Central memory CD8-positive, alpha-beta T cell (primary cell): ENCODE results near the gene CREG1.

Experiments
- ATAC-seq: fragments of 150-1000 bp; cut with Tn5 transposase; replicated peaks from 2 replicates; pipeline ENCODE4 v1.10.0; 2022; ENCODE audit warnings: mild to moderate bottlenecking, moderate FRiP score, moderate number of reproducible peaks; ENCODE audit not compliant: poor library complexity, severe bottlenecking; ENCODE audit errors: extremely low read depth
- DNase-seq, 2 donors: peaks; one replicate each; pipeline ENCODE4 v3.0.0; 2021; ENCODE audit warnings: low spot score in 2 of 2
- H3K27ac Mint-ChIP-seq: one replicate; pipeline ENCODE4 v1.8.0; 2022; ENCODE audit warnings: low read depth, mild to moderate bottlenecking, moderate library complexity, mixed read lengths
- H3K27me3 Mint-ChIP-seq: one replicate; pipeline ENCODE4 v1.8.0; 2022; ENCODE audit warnings: mixed read lengths
- H3K36me3 Mint-ChIP-seq: one replicate; pipeline ENCODE4 v1.8.0; 2022; ENCODE audit warnings: mild to moderate bottlenecking, moderate library complexity, mixed read lengths; ENCODE audit not compliant: insufficient read depth
- H3K4me1 Mint-ChIP-seq: one replicate; pipeline ENCODE4 v1.8.0; 2022; ENCODE audit warnings: mixed read lengths
- H3K4me3 Mint-ChIP-seq: one replicate; pipeline ENCODE4 v1.8.0; 2022; ENCODE audit warnings: mild to moderate bottlenecking, moderate library complexity, mixed read lengths
- H3K9me3 Mint-ChIP-seq: one replicate; pipeline ENCODE4 v1.8.0; 2022; ENCODE audit warnings: mixed read lengths

CREG1 gene

GRCh38 chr1:167517535-167518330, 35.8 kb downstream of the CREG1 start:
- Mint-ChIP-seq H3K9me3 (no peaks in the 10 kb centered on the region), H3K27ac (peak overlapping the region; percentile 98), H3K27me3 (no peaks in the 10 kb centered on the region), H3K4me3 (peak overlapping the region; percentile 99), H3K36me3 (peaks cover 39% of the 10 kb centered on the region), H3K4me1 (peaks cover 45% of the 10 kb centered on the region)
- DNase-seq (peak; percentile 62 to 71), ATAC-seq (peak; percentile 85)

- Mint-ChIP-seq H3K27ac (peak overlapping the region; percentile 98), H3K4me1 (peaks cover 56% of the 10 kb centered on the region), H3K27me3 (no peaks in the 10 kb centered on the region), H3K9me3 (no peaks in the 10 kb centered on the region), H3K36me3 (peaks cover 48% of the 10 kb centered on the region), H3K4me3 (peak overlapping the region; percentile 99)
- ATAC-seq = peak; percentile 3
- peak in 1 of 2 donors; percentile 25 for DNase-seq
Observed at GRCh38 chr1:167516404-167517388, 36.9 kb downstream of the CREG1 start.

GRCh38 chr1:167515893-167516321, 37.7 kb downstream of the CREG1 start:
- H3K4me3 Mint-ChIP-seq = peak overlapping the region; percentile 99
- no peaks in the 10 kb centered on the region for H3K9me3 Mint-ChIP-seq
- no peak for ATAC-seq
- DNase-seq = no peak
- peak overlapping the region; percentile 98 for H3K27ac Mint-ChIP-seq
- H3K36me3 Mint-ChIP-seq = peaks cover 49% of the 10 kb centered on the region
- no peaks in the 10 kb centered on the region for H3K27me3 Mint-ChIP-seq
- H3K4me1 Mint-ChIP-seq = peaks cover 60% of the 10 kb centered on the region

GRCh38 chr1:167515461-167515860, 38.1 kb downstream of the CREG1 start:
- H3K27ac Mint-ChIP-seq = peak overlapping the region; percentile 98
- DNase-seq (no peak), ATAC-seq (no peak)
- H3K27me3 Mint-ChIP-seq = no peaks in the 10 kb centered on the region
- H3K4me1 Mint-ChIP-seq = peaks cover 62% of the 10 kb centered on the region
- peaks cover 52% of the 10 kb centered on the region for H3K36me3 Mint-ChIP-seq
- H3K9me3 Mint-ChIP-seq = no peaks in the 10 kb centered on the region
- H3K4me3 Mint-ChIP-seq = peak overlapping the region; percentile 99

- Mint-ChIP-seq H3K27ac (peak overlapping the region; percentile 41), H3K36me3 (peaks cover 62% of the 10 kb centered on the region), H3K4me3 (peak overlapping the region; percentile 76), H3K9me3 (no peaks in the 10 kb centered on the region), H3K4me1 (peaks cover 74% of the 10 kb centered on the region), H3K27me3 (no peaks in the 10 kb centered on the region)
- DNase-seq (no peak), ATAC-seq (no peak)
Observed at GRCh38 chr1:167514288-167514687, 39.3 kb downstream of the CREG1 start.

- no peaks in the 10 kb centered on the region for H3K9me3 Mint-ChIP-seq
- H3K27ac Mint-ChIP-seq = no peak overlapping the region
- ATAC-seq (no peak), DNase-seq (no peak)
- peaks cover 61% of the 10 kb centered on the region for H3K36me3 Mint-ChIP-seq
- peak overlapping the region; percentile 58 for H3K4me3 Mint-ChIP-seq
- peaks cover 78% of the 10 kb centered on the region for H3K4me1 Mint-ChIP-seq
- H3K27me3 Mint-ChIP-seq = no peaks in the 10 kb centered on the region
Observed at GRCh38 chr1:167512046-167512654, 41.4 kb downstream of the CREG1 start.

- H3K27me3 Mint-ChIP-seq = no peaks in the 10 kb centered on the region
- H3K36me3 Mint-ChIP-seq = peaks cover 60% of the 10 kb centered on the region
- no peak for ATAC-seq
- no peaks in the 10 kb centered on the region for H3K9me3 Mint-ChIP-seq
- H3K4me3 Mint-ChIP-seq = peak overlapping the region; percentile 58
- no peak overlapping the region for H3K27ac Mint-ChIP-seq
- peaks cover 77% of the 10 kb centered on the region for H3K4me1 Mint-ChIP-seq
- DNase-seq = no peak
Observed at GRCh38 chr1:167511374-167511986, 42.1 kb downstream of the CREG1 start.

GRCh38 chr1:167510881-167511280, 42.7 kb downstream of the CREG1 start:
- H3K4me3 Mint-ChIP-seq = peak overlapping the region; percentile 27
- DNase-seq (no peak), ATAC-seq (no peak)
- H3K9me3 Mint-ChIP-seq = no peaks in the 10 kb centered on the region
- H3K27ac Mint-ChIP-seq = peak overlapping the region; percentile 9
- H3K4me1 Mint-ChIP-seq = peaks cover 76% of the 10 kb centered on the region
- no peaks in the 10 kb centered on the region for H3K27me3 Mint-ChIP-seq
- peaks cover 59% of the 10 kb centered on the region for H3K36me3 Mint-ChIP-seq

- peak overlapping the region; percentile 9 for H3K27ac Mint-ChIP-seq
- H3K4me3 Mint-ChIP-seq = peak overlapping the region; percentile 27
- no peak for DNase-seq
- H3K9me3 Mint-ChIP-seq = no peaks in the 10 kb centered on the region
- peaks cover 57% of the 10 kb centered on the region for H3K36me3 Mint-ChIP-seq
- peaks cover 77% of the 10 kb centered on the region for H3K4me1 Mint-ChIP-seq
- H3K27me3 Mint-ChIP-seq = no peaks in the 10 kb centered on the region
- ATAC-seq = no peak
Observed at GRCh38 chr1:167510244-167510643, 43.3 kb downstream of the CREG1 start.

GRCh38 chr1:167509587-167509986, 44.0 kb downstream of the CREG1 start:
- Mint-ChIP-seq H3K27ac (peak overlapping the region; percentile 9), H3K27me3 (no peaks in the 10 kb centered on the region), H3K4me3 (peak overlapping the region; percentile 27), H3K9me3 (no peaks in the 10 kb centered on the region), H3K36me3 (peaks cover 59% of the 10 kb centered on the region), H3K4me1 (peaks cover 84% of the 10 kb centered on the region)
- ATAC-seq = no peak
- DNase-seq = no peak

- no peaks in the 10 kb centered on the region for H3K27me3 Mint-ChIP-seq
- peaks cover 72% of the 10 kb centered on the region for H3K36me3 Mint-ChIP-seq
- no peak overlapping the region for H3K4me3 Mint-ChIP-seq
- DNase-seq (no peak), ATAC-seq (no peak)
- H3K27ac Mint-ChIP-seq = no peak overlapping the region
- H3K4me1 Mint-ChIP-seq = peaks cover 91% of the 10 kb centered on the region
- H3K9me3 Mint-ChIP-seq = no peaks in the 10 kb centered on the region
Observed at GRCh38 chr1:167507719-167508118, 45.8 kb downstream of the CREG1 start.

- no peaks in the 10 kb centered on the region for H3K27me3 Mint-ChIP-seq
- H3K4me1 Mint-ChIP-seq = peaks cover 92% of the 10 kb centered on the region
- H3K9me3 Mint-ChIP-seq = no peaks in the 10 kb centered on the region
- ATAC-seq (no peak), DNase-seq (no peak)
- H3K4me3 Mint-ChIP-seq = peak overlapping the region; percentile 42
- peaks cover 69% of the 10 kb centered on the region for H3K36me3 Mint-ChIP-seq
- peak overlapping the region; percentile 82 for H3K27ac Mint-ChIP-seq
Observed at GRCh38 chr1:167504467-167504827, 49.1 kb downstream of the CREG1 start.
